ENCODE data around the gene PLS1.

- TF ChIP-seq, protein P1, sequence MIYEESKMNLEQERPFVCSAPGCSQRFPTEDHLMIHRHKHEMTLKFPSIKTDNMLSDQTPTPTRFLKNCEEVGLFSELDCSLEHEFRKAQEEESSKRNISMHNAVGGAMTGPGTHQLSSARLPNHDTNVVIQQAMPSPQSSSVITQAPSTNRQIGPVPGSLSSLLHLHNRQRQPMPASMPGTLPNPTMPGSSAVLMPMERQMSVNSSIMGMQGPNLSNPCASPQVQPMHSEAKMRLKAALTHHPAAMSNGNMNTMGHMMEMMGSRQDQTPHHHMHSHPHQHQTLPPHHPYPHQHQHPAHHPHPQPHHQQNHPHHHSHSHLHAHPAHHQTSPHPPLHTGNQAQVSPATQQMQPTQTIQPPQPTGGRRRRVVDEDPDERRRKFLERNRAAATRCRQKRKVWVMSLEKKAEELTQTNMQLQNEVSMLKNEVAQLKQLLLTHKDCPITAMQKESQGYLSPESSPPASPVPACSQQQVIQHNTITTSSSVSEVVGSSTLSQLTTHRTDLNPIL (CRISPR knock-in tag; IDR thresholded peaks at IDR 0.05; ENCODE audit: low read depth) = no peak
- TF ChIP-seq RARB (CRISPR knock-in tag; IDR thresholded peaks at IDR 0.05) (no peak), ZNF70 (CRISPR knock-in tag; IDR thresholded peaks at IDR 0.05) (no peak), TSHZ2 (CRISPR knock-in tag; IDR thresholded peaks at IDR 0.05) (no peak), GLIS3 (CRISPR knock-in tag; IDR thresholded peaks at IDR 0.05) (no peak), ZNF565 (CRISPR knock-in tag; conservative IDR thresholded peaks at IDR 0.05; ENCODE audit: low read depth) (no peak), BACH2 (CRISPR knock-in tag; IDR thresholded peaks at IDR 0.05; ENCODE audit: borderline replicate concordance) (no peak), ESRRG (CRISPR knock-in tag; IDR thresholded peaks at IDR 0.05) (no peak), ZNF8 (CRISPR knock-in tag; IDR thresholded peaks at IDR 0.05) (no peak), ARNTL (CRISPR knock-in tag; IDR thresholded peaks at IDR 0.05; ENCODE audit: borderline replicate concordance, low read depth) (no peak)
- TF ChIP-seq, protein P2, sequence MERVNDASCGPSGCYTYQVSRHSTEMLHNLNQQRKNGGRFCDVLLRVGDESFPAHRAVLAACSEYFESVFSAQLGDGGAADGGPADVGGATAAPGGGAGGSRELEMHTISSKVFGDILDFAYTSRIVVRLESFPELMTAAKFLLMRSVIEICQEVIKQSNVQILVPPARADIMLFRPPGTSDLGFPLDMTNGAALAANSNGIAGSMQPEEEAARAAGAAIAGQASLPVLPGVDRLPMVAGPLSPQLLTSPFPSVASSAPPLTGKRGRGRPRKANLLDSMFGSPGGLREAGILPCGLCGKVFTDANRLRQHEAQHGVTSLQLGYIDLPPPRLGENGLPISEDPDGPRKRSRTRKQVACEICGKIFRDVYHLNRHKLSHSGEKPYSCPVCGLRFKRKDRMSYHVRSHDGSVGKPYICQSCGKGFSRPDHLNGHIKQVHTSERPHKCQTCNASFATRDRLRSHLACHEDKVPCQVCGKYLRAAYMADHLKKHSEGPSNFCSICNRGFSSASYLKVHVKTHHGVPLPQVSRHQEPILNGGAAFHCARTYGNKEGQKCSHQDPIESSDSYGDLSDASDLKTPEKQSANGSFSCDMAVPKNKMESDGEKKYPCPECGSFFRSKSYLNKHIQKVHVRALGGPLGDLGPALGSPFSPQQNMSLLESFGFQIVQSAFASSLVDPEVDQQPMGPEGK (CRISPR knock-in tag; IDR thresholded peaks at IDR 0.05; ENCODE audit: borderline replicate concordance) = no peak
- TF ChIP-seq, protein P3, sequence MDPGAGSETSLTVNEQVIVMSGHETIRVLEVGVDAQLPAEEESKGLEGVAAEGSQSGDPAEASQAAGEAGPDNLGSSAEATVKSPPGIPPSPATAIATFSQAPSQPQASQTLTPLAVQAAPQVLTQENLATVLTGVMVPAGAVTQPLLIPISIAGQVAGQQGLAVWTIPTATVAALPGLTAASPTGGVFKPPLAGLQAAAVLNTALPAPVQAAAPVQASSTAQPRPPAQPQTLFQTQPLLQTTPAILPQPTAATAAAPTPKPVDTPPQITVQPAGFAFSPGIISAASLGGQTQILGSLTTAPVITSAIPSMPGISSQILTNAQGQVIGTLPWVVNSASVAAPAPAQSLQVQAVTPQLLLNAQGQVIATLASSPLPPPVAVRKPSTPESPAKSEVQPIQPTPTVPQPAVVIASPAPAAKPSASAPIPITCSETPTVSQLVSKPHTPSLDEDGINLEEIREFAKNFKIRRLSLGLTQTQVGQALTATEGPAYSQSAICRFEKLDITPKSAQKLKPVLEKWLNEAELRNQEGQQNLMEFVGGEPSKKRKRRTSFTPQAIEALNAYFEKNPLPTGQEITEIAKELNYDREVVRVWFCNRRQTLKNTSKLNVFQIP (CRISPR knock-in tag; IDR thresholded peaks at IDR 0.05; ENCODE audit: borderline replicate concordance, low read depth) = no peak
Measured at GRCh38 chr3:142754494-142754893, 158.3 kb downstream of the PLS1 start.
